LNCaP clone FGC (cell line): ENCODE data around the gene DDX17.

Experiments
- DNase-seq: peaks from one replicate; pipeline ENCODE4 v3.0.0-alpha.2; 2011; ENCODE audit warnings: low read depth
- H3K4me3 ChIP-seq: 2 replicates; pipeline ENCODE4 v1.5.1; 2011; ENCODE audit warnings: mild to moderate bottlenecking, low read depth, low read length, control low read depth
- TF ChIP-seq, protein P1 (sequence below): IDR thresholded peaks from 2 replicates; pipeline ENCODE4 v1.5.1; 2012; ENCODE audit warnings: mild to moderate bottlenecking; ENCODE audit not compliant: control insufficient read depth, insufficient read depth; ENCODE audit errors: extremely low read depth

Gene DDX17

DNA sequence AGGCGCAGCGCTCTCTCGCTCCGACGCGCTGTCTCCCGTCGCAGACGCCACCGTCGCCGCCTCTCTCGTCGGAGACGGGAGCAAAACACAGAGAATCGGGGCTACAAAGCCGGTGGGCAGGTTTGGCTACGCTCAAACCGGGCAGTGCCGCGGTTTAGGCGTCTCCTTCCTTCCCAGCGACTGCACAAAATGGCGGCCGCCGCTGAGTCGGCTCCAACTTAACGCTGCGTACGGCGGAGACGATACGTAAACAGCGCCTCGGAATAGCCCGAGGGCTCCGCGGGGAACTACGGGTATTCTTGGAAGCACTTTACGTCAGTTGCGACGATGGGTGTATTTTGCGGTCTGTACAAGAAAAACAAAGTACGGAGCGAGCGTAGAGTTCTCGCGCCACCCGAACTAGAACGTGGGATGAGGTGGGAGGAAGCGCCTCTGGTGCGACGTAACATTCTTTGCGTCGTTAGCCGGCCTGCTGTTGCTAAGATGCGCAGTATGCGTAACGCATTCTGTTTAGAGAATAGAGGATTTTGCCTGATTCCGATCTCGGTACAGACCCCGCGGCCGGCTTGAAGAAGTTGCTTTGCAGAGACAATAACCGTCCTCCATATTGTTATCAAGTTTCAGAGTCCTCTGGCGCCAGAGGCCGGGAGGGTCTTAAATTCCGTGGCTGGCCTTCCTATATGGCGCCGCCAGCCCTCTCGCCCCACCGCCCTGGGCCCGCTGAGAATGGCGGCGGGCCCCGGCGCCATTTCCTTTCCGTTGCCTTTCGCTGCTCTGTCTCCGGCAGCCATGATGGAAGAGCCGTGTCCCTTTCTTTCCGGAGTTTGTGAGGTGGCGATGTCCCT lies at the start of gene DDX17:
Gene DDX17 (minus strand): TSS at position 194 of the 845 bp plus-strand sequence.
- peak within 1 kb of the TSS; percentile 90 for H3K4me3 ChIP-seq
- DNase-seq, result peak; percentile 81
- TF ChIP-seq, protein P1, sequence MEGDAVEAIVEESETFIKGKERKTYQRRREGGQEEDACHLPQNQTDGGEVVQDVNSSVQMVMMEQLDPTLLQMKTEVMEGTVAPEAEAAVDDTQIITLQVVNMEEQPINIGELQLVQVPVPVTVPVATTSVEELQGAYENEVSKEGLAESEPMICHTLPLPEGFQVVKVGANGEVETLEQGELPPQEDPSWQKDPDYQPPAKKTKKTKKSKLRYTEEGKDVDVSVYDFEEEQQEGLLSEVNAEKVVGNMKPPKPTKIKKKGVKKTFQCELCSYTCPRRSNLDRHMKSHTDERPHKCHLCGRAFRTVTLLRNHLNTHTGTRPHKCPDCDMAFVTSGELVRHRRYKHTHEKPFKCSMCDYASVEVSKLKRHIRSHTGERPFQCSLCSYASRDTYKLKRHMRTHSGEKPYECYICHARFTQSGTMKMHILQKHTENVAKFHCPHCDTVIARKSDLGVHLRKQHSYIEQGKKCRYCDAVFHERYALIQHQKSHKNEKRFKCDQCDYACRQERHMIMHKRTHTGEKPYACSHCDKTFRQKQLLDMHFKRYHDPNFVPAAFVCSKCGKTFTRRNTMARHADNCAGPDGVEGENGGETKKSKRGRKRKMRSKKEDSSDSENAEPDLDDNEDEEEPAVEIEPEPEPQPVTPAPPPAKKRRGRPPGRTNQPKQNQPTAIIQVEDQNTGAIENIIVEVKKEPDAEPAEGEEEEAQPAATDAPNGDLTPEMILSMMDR, result no peak

DNA sequence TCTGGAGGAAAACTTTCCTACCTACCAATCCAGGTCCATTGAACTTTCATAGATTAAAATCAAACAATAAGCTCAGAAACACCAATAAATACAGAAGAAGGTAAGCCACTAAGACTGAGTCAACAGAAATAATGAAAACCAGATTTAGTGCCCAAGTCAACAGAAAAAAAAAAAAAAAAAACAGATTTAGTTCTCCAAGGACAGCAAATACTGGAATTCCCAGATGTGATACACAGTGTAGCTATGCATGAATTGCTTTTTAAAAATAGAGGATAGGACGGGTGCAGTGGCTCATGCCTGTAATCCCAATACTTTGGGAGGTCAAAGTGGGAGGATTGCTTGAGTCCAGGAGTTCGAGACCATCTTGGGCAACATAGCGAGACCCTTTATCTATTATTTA lies 48.2 kb upstream of the DDX17 start:
- DNase-seq, result peak; percentile 73
- no peak overlapping the region for H3K4me3 ChIP-seq
- TF ChIP-seq, protein P1, result no peak

DNA sequence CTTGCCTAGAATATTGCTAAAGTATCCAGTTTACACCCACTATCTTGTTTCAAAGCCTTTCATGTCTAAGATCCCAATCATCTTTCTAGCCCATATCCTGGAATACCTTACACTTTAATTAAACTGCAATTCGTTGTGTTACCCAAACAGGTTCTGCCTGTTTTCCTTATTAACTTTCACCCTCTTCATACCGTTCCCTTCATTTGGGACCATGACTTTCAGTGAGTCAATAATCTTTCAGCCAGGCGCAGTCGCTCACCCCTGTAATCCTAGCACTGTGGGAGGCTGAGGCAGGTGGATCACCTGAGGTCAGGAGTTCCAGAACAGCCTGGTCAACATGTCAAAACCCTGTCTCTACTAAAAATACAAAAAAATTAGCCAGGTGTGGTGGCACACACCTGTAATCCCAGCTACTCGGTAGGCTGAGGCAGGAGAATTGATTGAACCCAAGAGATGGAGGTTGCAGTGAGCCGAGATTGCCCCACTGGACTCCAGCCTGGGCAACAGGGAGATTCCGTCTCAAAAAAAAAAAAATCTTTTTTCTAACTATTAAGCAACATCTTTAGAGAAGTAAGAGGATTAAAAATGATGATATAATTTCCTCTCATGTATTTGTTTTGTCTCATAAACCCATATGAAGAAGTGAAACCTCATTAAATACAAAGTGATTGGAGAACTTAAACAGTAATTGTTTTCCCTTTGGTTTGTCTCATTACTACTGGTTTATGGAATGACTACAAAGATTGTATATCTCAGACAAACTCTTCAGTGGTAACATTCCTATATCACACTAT lies 43.2 kb upstream of the DDX17 start:
- TF ChIP-seq, protein P1, result no peak
- H3K4me3 ChIP-seq, result no peak overlapping the region
- peak; percentile 55 for DNase-seq

DNA sequence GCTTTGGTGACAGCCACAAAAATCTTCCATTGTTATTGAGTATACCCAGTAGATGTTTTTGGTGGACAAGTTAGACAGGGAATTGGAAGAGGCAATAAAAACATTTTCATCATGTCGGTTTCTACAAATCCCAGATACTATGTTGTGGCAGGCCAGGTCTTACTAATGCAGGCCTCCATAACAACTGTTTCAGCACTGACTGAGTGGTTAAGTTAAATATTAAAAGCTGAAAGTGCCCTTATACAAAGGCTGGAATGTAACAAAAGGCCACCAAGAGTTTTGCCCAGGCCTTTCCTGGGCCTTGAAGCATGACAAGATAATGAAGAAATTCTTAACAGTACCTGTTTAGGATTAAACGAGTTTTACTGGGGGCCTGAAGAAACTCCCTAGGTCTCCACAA lies 34.6 kb upstream of the DDX17 start:
- TF ChIP-seq, protein P1, result no peak
- no peak for DNase-seq
- H3K4me3 ChIP-seq, result no peak overlapping the region

DNA sequence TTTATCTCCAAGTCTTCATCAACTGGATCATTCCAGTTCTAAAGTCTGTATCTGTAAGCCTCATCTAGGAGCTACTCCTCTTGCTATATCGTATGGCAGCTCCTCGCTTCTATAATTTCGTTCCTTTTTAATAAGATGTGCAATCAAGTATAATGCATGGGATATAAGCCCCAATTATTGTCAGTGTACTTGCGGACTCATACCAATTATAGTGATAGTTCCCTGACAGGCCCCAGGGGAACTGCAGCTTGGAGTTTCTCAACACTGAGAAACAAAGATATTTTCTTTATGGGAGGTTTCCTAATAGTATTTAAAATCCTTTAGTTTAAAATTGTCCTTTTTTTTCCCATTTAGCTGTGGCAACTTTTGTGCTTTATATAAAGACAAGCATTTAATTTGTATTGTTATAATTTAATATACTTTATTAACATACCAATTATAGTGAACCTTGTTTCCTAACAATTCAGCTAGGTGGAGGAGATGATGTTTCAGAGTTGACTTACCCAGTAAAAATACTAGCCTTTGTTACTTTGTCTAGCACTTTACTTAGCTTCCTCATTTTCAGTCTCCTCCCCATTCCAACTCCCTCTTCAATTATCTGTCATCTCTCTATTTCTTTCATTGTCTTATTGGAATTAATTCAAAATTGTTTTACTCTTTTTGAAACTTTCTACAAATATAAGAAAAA lies 25.3 kb upstream of the DDX17 start:
- H3K4me3 ChIP-seq, result no peak overlapping the region
- DNase-seq, result no peak
- TF ChIP-seq, protein P1, result no peak

DNA sequence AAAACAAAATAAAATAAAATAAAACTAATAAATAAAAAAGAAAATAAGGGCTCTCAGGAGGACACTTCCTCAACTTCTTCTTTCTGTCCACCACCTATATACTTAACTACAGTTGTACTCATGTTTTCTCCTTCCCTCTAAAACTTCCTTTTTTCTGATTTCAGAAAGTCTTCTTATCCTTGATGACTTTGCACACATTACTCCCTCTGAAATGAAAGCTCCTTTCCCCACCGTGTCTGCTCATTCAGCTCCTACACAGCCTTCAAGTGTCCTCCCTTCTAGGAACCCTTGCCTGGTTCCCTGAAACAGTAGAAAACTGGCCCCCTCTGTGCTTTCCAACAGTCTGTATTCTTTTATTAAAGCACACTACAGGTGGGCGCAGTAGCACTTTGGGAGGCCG lies 18.3 kb upstream of the DDX17 start:
- TF ChIP-seq, protein P1, result no peak
- H3K4me3 ChIP-seq, result no peak overlapping the region
- no peak for DNase-seq
